HEK293T (cell line): ENCODE data around the gene FNDC11.

Experiments used
- ARNT ChIP-seq: fragments of 450-650 bp; IDR thresholded peaks from 2 replicates; pipeline ENCODE4 v1.6.1; 2017; ENCODE audit warnings: mild to moderate bottlenecking
- FOXA1 ChIP-seq: fragments of 450-650 bp; IDR thresholded peaks from 2 replicates; pipeline ENCODE4 v1.6.1; 2016; ENCODE audit warnings: mild to moderate bottlenecking
- SP1 ChIP-seq: fragments of 450-650 bp; IDR thresholded peaks from 2 replicates; pipeline ENCODE4 v1.6.1; 2017
- ZNF384 ChIP-seq: fragments of 450-650 bp; IDR thresholded peaks from 2 replicates; pipeline ENCODE4 v1.6.1; 2016

GRCh38 chr20:63599396-63600050 is 45.6 kb downstream of the FNDC11 start:
- TF ChIP-seq FOXA1: no peak
- no peak for TF ChIP-seq SP1
- no peak for TF ChIP-seq ARNT
- TF ChIP-seq ZNF384: no peak
